Neural progenitor cell (in vitro differentiated cells): ENCODE data around the gene TAF11. TPM values are rescaled to one million over a fixed set of nuclear protein-coding genes. Genes with fewer than 3 reads are reported as not detected.
"Not testable (repeated sequence)": the region's sequence is repeated elsewhere in the genome, so short reads cannot be mapped to it uniquely, and the experiment has no call there.

ENCODE experiments used
- DNase-seq: peaks from one replicate; pipeline ENCODE4 v3.0.0-alpha.2; 2016; ENCODE audit warnings: low spot score
- H2AFZ ChIP-seq: fragments of 200-600 bp; sonication (generic); replicated peaks from 2 replicates; pipeline ENCODE4 v1.6.1; 2016; ENCODE audit warnings: antibody characterized with exemption
- H3F3A ChIP-seq: fragments of 200-600 bp; sonication (generic); 2 replicates; pipeline ENCODE4 v1.6.1; 2016; ENCODE audit warnings: antibody characterized with exemption, low read depth
- H3K27ac ChIP-seq: fragments of 200-600 bp; sonication (generic); 2 replicates; pipeline ENCODE4 v1.5.1; 2016; ENCODE audit warnings: mild to moderate bottlenecking
- H3K27me3 ChIP-seq: fragments of 200-600 bp; sonication (generic); 2 replicates; pipeline ENCODE4 v1.6.1; 2016; ENCODE audit warnings: mild to moderate bottlenecking, moderate library complexity
- H3K36me3 ChIP-seq: fragments of 200-600 bp; sonication (generic); 2 replicates; pipeline ENCODE4 v1.5.1; 2016
- H3K4me1 ChIP-seq: fragments of 200-600 bp; sonication (generic); 2 replicates; pipeline ENCODE4 v1.6.1; 2016; ENCODE audit warnings: mixed run types
- H3K4me2 ChIP-seq: fragments of 200-600 bp; sonication (generic); 2 replicates; pipeline ENCODE4 v1.6.1; 2016
- H3K4me3 ChIP-seq: fragments of 200-600 bp; sonication (generic); 2 replicates; pipeline ENCODE4 v1.5.1; 2016
- H3K79me2 ChIP-seq: fragments of 200-600 bp; sonication (generic); 2 replicates; pipeline ENCODE4 v1.6.1; 2016; ENCODE audit warnings: low read depth
- H3K9ac ChIP-seq: fragments of 200-600 bp; sonication (generic); 2 replicates; pipeline ENCODE4 v1.6.1; 2016
- H3K9me3 ChIP-seq: fragments of 200-600 bp; sonication (generic); 2 replicates; pipeline ENCODE4 v1.5.1; 2016; ENCODE audit warnings: low read depth
- H4K20me1 ChIP-seq: fragments of 200-600 bp; sonication (generic); 2 replicates; pipeline ENCODE4 v1.6.1; 2016; ENCODE audit warnings: low read depth
- H3K27ac Mint-ChIP-seq: 3 replicates; pipeline ENCODE4 v1.8.0; 2021; ENCODE audit warnings: mixed read lengths
- H3K27me3 Mint-ChIP-seq: 2 replicates; pipeline ENCODE4 v1.8.0; 2022; ENCODE audit warnings: low read depth, mild to moderate bottlenecking, inconsistent platforms, moderate library complexity, mixed read lengths; ENCODE audit not compliant: insufficient read depth
- H3K36me3 Mint-ChIP-seq: 3 replicates; pipeline ENCODE4 v1.8.0; 2021; ENCODE audit warnings: mixed read lengths
- H3K4me1 Mint-ChIP-seq: 3 replicates; pipeline ENCODE4 v1.8.0; 2021; ENCODE audit warnings: mixed read lengths
- H3K4me3 Mint-ChIP-seq: 3 replicates; pipeline ENCODE4 v1.8.0; 2021; ENCODE audit warnings: mild to moderate bottlenecking, moderate library complexity, mixed read lengths
- H3K9me3 Mint-ChIP-seq: 3 replicates; pipeline ENCODE4 v1.8.0; 2020; ENCODE audit warnings: mixed read lengths
- EZH2 ChIP-seq: fragments of 200-600 bp; sonication (generic); IDR thresholded peaks from 2 replicates; pipeline ENCODE4 v1.6.1; 2017; ENCODE audit warnings: antibody characterized with exemption, mild to moderate bottlenecking, moderate library complexity
- EZH2phosphoT487 ChIP-seq: fragments of 200-600 bp; sonication (generic); IDR thresholded peaks from 2 replicates; pipeline ENCODE4 v1.6.1; 2017; ENCODE audit warnings: antibody characterized with exemption
- total RNA-seq: library from RNA; depleted of rRNA; stranded (reverse); fragments of >200 nt; gene quantifications from 2 replicates; pipeline ENCODE4 v1.2.3, GENCODE V29; 2015; ENCODE audit warnings: low replicate concordance
- TF ChIP-seq, protein P1 (sequence below): fragments of 200-600 bp; sonication (generic); IDR thresholded peaks from 2 replicates; pipeline ENCODE4 v1.5.1; 2017; ENCODE audit warnings: antibody characterized with exemption, mild to moderate bottlenecking

The TAF11 gene, protein sequence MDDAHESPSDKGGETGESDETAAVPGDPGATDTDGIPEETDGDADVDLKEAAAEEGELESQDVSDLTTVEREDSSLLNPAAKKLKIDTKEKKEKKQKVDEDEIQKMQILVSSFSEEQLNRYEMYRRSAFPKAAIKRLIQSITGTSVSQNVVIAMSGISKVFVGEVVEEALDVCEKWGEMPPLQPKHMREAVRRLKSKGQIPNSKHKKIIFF
- total RNA-seq, result 51.8 and 75.0 TPM in 2 replicates

DNA sequence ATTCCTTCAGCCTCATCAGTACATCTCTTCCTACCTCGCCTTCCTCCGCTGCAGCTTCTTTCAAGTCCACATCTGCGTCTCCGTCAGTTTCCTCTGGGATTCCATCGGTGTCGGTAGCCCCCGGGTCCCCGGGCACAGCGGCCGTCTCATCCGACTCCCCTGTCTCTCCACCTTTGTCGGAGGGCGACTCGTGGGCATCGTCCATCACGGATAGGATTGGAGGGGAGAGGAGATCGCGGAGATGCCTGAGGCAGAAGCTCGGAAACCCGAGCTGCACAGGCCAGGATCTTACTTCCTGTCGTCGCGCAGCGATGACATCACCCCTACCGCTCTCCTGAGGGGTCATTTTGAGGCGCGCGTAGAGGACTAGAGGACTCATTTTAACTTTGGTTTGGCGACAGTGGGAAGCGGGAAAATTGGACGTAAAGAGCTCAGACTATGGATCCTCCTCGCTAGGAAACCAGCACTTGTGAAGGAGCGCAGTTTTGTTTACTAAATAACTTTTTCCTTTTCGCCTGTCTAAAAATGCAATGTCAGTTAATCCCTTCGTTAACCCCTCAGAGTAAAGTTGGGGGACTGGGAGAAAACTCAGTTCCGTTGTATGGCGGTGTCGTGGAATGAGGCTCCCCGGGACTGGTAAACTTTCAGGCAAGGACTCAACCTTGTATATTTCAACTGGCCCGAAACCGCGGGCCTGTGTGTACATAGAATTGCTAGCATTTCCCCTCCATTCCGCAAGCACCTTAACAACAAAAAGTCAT, at the start of gene TAF11:
TAF11 (minus strand) TSS at position 290 of the 761 bp plus-strand sequence; CDS start at position 205, 85 bp downstream.
- Mint-ChIP-seq H3K27me3 (no peaks in the 10 kb centered on the region), H3K4me1 (peaks cover 26% of the 10 kb centered on the region), H3K4me3 (peak within 1 kb of the TSS; percentile 99), H3K27ac (peak within 1 kb of the TSS; percentile 97), H3K9me3 (no peaks in the 10 kb centered on the region), H3K36me3 (peaks cover 3% of the 10 kb centered on the region)
- peaks cover 7% of the 10 kb centered on the region for H3K4me1 ChIP-seq
- DNase-seq, result peak; percentile 97
- TF ChIP-seq, protein P1, sequence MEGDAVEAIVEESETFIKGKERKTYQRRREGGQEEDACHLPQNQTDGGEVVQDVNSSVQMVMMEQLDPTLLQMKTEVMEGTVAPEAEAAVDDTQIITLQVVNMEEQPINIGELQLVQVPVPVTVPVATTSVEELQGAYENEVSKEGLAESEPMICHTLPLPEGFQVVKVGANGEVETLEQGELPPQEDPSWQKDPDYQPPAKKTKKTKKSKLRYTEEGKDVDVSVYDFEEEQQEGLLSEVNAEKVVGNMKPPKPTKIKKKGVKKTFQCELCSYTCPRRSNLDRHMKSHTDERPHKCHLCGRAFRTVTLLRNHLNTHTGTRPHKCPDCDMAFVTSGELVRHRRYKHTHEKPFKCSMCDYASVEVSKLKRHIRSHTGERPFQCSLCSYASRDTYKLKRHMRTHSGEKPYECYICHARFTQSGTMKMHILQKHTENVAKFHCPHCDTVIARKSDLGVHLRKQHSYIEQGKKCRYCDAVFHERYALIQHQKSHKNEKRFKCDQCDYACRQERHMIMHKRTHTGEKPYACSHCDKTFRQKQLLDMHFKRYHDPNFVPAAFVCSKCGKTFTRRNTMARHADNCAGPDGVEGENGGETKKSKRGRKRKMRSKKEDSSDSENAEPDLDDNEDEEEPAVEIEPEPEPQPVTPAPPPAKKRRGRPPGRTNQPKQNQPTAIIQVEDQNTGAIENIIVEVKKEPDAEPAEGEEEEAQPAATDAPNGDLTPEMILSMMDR, result no peak
- no peak for TF ChIP-seq EZH2phosphoT487
- no peak for TF ChIP-seq EZH2
- peak within 1 kb of the TSS; percentile 99 for H3K4me2 ChIP-seq
- peaks cover 43% of the 10 kb centered on the region for H4K20me1 ChIP-seq
- H3F3A ChIP-seq, result peaks cover 19% of the 10 kb centered on the region
- peaks cover 6% of the 10 kb centered on the region for H3K36me3 ChIP-seq
- peaks cover 81% of the 10 kb centered on the region for H3K79me2 ChIP-seq
- peak within 1 kb of the TSS; percentile 91 for H3K4me3 ChIP-seq
- no peaks in the 10 kb centered on the region for H3K9me3 ChIP-seq
- H3K27ac ChIP-seq, result peak within 1 kb of the TSS; percentile 77
- H2AFZ ChIP-seq, result peak within 1 kb of the TSS; percentile 95
- H3K27me3 ChIP-seq, result no peaks in the 10 kb centered on the region
- H3K9ac ChIP-seq, result peak within 1 kb of the TSS; percentile 91

DNA sequence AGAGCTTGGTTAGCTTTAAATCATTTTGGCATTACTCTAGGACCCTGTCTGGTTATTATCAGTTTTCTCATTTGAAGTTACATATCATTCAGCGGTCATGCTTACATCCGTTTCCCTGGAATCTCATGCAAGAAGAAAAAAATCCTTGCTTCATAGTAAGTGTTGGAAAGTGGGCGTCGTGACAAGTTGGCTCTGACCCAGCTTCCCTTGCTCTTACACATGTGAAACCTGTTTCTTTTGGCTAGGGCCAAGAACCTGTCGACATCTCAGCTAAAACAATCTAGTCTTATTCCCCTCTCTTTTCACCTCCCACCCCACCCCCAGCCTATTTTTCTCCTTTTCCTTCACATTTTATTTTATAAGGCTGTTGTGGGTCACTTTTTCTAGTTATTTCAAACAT, 46.7 kb upstream of the TAF11 start:
- no peaks in the 10 kb centered on the region for H3K9me3 ChIP-seq
- peaks cover 32% of the 10 kb centered on the region for H3K79me2 ChIP-seq
- H3K27ac ChIP-seq, result no peak overlapping the region
- no peak for DNase-seq
- no peaks in the 10 kb centered on the region for H3K9me3 Mint-ChIP-seq
- no peaks in the 10 kb centered on the region for H3F3A ChIP-seq
- no peak overlapping the region for H3K4me3 Mint-ChIP-seq
- H3K27me3 Mint-ChIP-seq, result no peaks in the 10 kb centered on the region
- H3K4me3 ChIP-seq, result no peak overlapping the region
- H3K36me3 ChIP-seq, result no peaks in the 10 kb centered on the region
- H4K20me1 ChIP-seq, result peaks cover 31% of the 10 kb centered on the region
- H3K4me2 ChIP-seq, result no peak overlapping the region
- TF ChIP-seq, protein P1, result no peak
- TF ChIP-seq EZH2phosphoT487 (no peak), EZH2 (no peak)
- no peaks in the 10 kb centered on the region for H3K36me3 Mint-ChIP-seq
- H3K4me1 ChIP-seq, result no peaks in the 10 kb centered on the region
- H3K4me1 Mint-ChIP-seq, result no peaks in the 10 kb centered on the region
- H2AFZ ChIP-seq, result no peak overlapping the region
- no peak overlapping the region for H3K27ac Mint-ChIP-seq
- H3K27me3 ChIP-seq, result peaks cover 6% of the 10 kb centered on the region
- H3K9ac ChIP-seq, result no peak overlapping the region

DNA sequence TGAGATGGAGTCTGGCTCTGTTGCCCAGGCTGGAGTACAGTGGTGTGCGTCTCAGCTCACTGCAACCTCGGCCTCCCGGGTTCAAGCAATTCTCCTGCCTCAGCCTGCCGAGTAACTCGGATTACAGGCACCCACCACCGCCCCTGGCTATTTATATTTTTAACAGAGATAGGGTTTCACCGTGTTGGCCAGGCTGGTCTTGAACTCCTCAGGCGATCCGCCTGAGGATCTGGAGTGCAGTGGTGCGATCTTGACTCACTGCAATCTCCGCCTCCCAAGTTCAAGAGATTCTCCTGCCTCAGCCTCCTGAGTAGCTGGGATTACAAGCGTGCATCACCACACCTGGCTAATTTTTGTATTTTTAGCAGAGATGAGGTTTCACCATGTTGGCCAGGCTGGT, 44.4 kb upstream of the TAF11 start:
- peaks cover 14% of the 10 kb centered on the region for H3K4me1 ChIP-seq
- H3K79me2 ChIP-seq, result peaks cover 22% of the 10 kb centered on the region
- H3K4me1 Mint-ChIP-seq, result peaks cover 11% of the 10 kb centered on the region
- not testable (repeated sequence) for H2AFZ ChIP-seq, H3K36me3 Mint-ChIP-seq, H3K9me3 Mint-ChIP-seq, DNase-seq, H3K4me3 Mint-ChIP-seq, H3K27me3 Mint-ChIP-seq, H3K36me3 ChIP-seq, H3K9me3 ChIP-seq, H3K27ac ChIP-seq, H3K9ac ChIP-seq, H3K4me3 ChIP-seq, H3K4me2 ChIP-seq, H3K27ac Mint-ChIP-seq
- H3F3A ChIP-seq, result peaks cover 14% of the 10 kb centered on the region
- H3K27me3 ChIP-seq, result peaks cover 16% of the 10 kb centered on the region
- H4K20me1 ChIP-seq, result peaks cover 55% of the 10 kb centered on the region

DNA sequence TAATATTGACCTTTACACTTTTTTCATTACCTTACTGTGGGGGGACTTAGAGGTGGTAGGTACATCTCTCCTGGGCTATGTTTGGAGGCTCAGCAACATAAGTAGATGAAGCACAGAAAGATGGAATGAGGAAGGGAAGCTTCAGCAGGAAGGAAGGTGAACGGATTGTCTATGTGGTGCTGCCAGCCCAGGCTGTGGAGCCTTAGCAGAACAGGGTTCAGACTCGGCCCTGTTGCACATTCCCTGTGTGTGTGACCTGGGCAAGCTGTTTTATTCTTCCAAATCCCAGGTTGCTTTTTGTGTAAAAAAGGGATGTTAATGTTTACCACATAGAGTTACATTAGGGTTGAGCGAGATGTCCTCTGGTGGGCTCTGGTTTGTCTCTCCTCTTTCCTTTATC, 42.4 kb upstream of the TAF11 start:
- no peak overlapping the region for H3K27ac Mint-ChIP-seq
- H3K36me3 Mint-ChIP-seq, result no peaks in the 10 kb centered on the region
- DNase-seq, result no peak
- peaks cover 25% of the 10 kb centered on the region for H3K4me1 ChIP-seq
- no peaks in the 10 kb centered on the region for H3K9me3 Mint-ChIP-seq
- no peak overlapping the region for H3K27ac ChIP-seq
- H3F3A ChIP-seq, result peaks cover 23% of the 10 kb centered on the region
- peaks cover 26% of the 10 kb centered on the region for H3K79me2 ChIP-seq
- no peak overlapping the region for H3K4me3 Mint-ChIP-seq
- no peak overlapping the region for H3K9ac ChIP-seq
- no peaks in the 10 kb centered on the region for H3K9me3 ChIP-seq
- no peak overlapping the region for H3K4me3 ChIP-seq
- H3K4me2 ChIP-seq, result no peak overlapping the region
- peaks cover 15% of the 10 kb centered on the region for H3K4me1 Mint-ChIP-seq
- H2AFZ ChIP-seq, result no peak overlapping the region
- no peaks in the 10 kb centered on the region for H3K27me3 Mint-ChIP-seq
- H3K27me3 ChIP-seq, result peaks cover 35% of the 10 kb centered on the region
- peaks cover 74% of the 10 kb centered on the region for H4K20me1 ChIP-seq
- H3K36me3 ChIP-seq, result no peaks in the 10 kb centered on the region
- TF ChIP-seq, protein P1, result no peak
- TF ChIP-seq EZH2 (no peak), EZH2phosphoT487 (no peak)
